ENCODE results near the gene MRPL53. TPM values are rescaled to one million over a fixed set of nuclear protein-coding genes. Genes with fewer than 3 reads are reported as not detected.
A peak's percentile ranks its signal among the peaks of the same experiment; 100 is the strongest.

MRPL53 gene
- total and polyA plus RNA-seq, 2 of the 13 experiments (the other 11 are each of a cell fraction or from before 2014, with no cell fraction given) = 34.3 to 51.9 TPM

GRCh38 chr2:74429487-74430451 is 42.7 kb downstream of the MRPL53 start (continued):
- no peak for TF ChIP-seq ZNF142 (CRISPR knock-in tag; IDR thresholded peaks at IDR 0.05)
- TF ChIP-seq HNRNPK (IDR thresholded peaks at IDR 0.05; ENCODE audit: low read depth, low read length, poor library complexity, severe bottlenecking) = no peak
- TF ChIP-seq BCLAF1 (IDR thresholded peaks at IDR 0.05) = no peak
- TF ChIP-seq ZNF713 (CRISPR knock-in tag; IDR thresholded peaks at IDR 0.05) = 0 out of 2 replicates have a peak, but pooled peaks have one; percentile 26
- peak; percentile 71 for TF ChIP-seq MAX (IDR thresholded peaks at IDR 0.05)
- TF ChIP-seq ZNF788 (CRISPR knock-in tag; IDR thresholded peaks at IDR 0.05; ENCODE audit: borderline replicate concordance) = peak; percentile 73; the same call in 1 of the 2 replicates
- peak; percentile 73; the same call in 1 of the 2 replicates for TF ChIP-seq DMTF1 (CRISPR knock-in tag; IDR thresholded peaks at IDR 0.05)
- peak; percentile 60; the same call in 1 of the 2 replicates for TF ChIP-seq RBFOX2 (IDR thresholded peaks at IDR 0.05; ENCODE audit: low read depth, low read length)
- peak; percentile 83; the same call in 1 of the 2 replicates for TF ChIP-seq ARID4A (CRISPR knock-in tag; IDR thresholded peaks at IDR 0.05; ENCODE audit: borderline replicate concordance)

Data from HepG2 (cell line).